DMS79 (cell line): ENCODE results near the gene MGAT5B.
A peak's percentile ranks its signal among the peaks of the same experiment; 100 is the strongest.
"Not testable (repeated sequence)": the region's sequence is repeated elsewhere in the genome, so short reads cannot be mapped to it uniquely, and the experiment has no call there.

Experiments
- DNase-seq: peaks from one replicate; lab custom pipeline; 2025; lab: John Stamatoyannopoulos, UW

Gene MGAT5B

GRCh38 chr17:76949913-76950695 is 81.9 kb downstream of the MGAT5B start:
- no peak for DNase-seq

- DNase-seq, result no peak
Measured at GRCh38 chr17:76951375-76951905, 83.2 kb downstream of the MGAT5B start.

- no peak for DNase-seq
Measured at GRCh38 chr17:76952402-76952801, 84.2 kb downstream of the MGAT5B start.

GRCh38 chr17:76953066-76953465 is 84.9 kb downstream of the MGAT5B start:
- no peak for DNase-seq

- peak; percentile 18 for DNase-seq
Measured at GRCh38 chr17:76953946-76954345, 85.7 kb downstream of the MGAT5B start.

- no peak for DNase-seq
Measured at GRCh38 chr17:76955191-76955590, 87.0 kb downstream of the MGAT5B start.

- DNase-seq, result no peak
Measured at GRCh38 chr17:76956846-76957540, 88.8 kb downstream of the MGAT5B start.

- DNase-seq, result no peak
Measured at GRCh38 chr17:76957678-76958464, 89.7 kb downstream of the MGAT5B start.

- no peak for DNase-seq
Measured at GRCh38 chr17:76958974-76959373, 90.8 kb downstream of the MGAT5B start.

- no peak for DNase-seq
Measured at GRCh38 chr17:76961869-76962268, 93.7 kb downstream of the MGAT5B start.

GRCh38 chr17:76962858-76963257 is 94.7 kb downstream of the MGAT5B start:
- no peak for DNase-seq

GRCh38 chr17:76966016-76966415 is 97.8 kb downstream of the MGAT5B start:
- no peak for DNase-seq

- DNase-seq, result no peak
Measured at GRCh38 chr17:76966486-76967181, 98.4 kb downstream of the MGAT5B start.

- no peak for DNase-seq
Measured at GRCh38 chr17:76967762-76968161, 99.6 kb downstream of the MGAT5B start.

- peak; percentile 80 for DNase-seq
Measured at GRCh38 chr17:76968707-76969597, 100.7 kb downstream of the MGAT5B start.

- peak; percentile 34 for DNase-seq
Measured at GRCh38 chr17:76969598-76970172, 101.5 kb downstream of the MGAT5B start.

GRCh38 chr17:76970228-76970627 is 102.0 kb downstream of the MGAT5B start:
- not testable (repeated sequence) for DNase-seq

- DNase-seq, result no peak
Measured at GRCh38 chr17:76972046-76972641, 103.9 kb downstream of the MGAT5B start.

GRCh38 chr17:76973040-76973439 is 104.8 kb downstream of the MGAT5B start:
- DNase-seq, result peak; percentile 33

- no peak for DNase-seq
Measured at GRCh38 chr17:76974721-76975120, 106.5 kb downstream of the MGAT5B start.
